ENCODE data around the gene ZNF346.
"Not testable (repeated sequence)": the region's sequence is repeated elsewhere in the genome, so short reads cannot be mapped to it uniquely, and the experiment has no call there.

Gene ZNF346

GRCh38 chr5:177008716-177009115 is 13.8 kb upstream of the ZNF346 start:
- DNase-seq (ENCODE audit: low read depth, low spot score), result no peak

GRCh38 chr5:177010153-177010552 is 12.3 kb upstream of the ZNF346 start:
- no peak for DNase-seq (ENCODE audit: low read depth, low spot score)

- no peak for DNase-seq (ENCODE audit: low read depth, low spot score)
Observed at GRCh38 chr5:177015156-177015555, 7.3 kb upstream of the ZNF346 start.

- no peak for DNase-seq (ENCODE audit: low read depth, low spot score)
Observed at GRCh38 chr5:177018341-177018740, 4.2 kb upstream of the ZNF346 start.

GRCh38 chr5:177020033-177020432 is 2.5 kb upstream of the ZNF346 start:
- DNase-seq (ENCODE audit: low read depth, low spot score), result no peak

- DNase-seq (ENCODE audit: low read depth, low spot score), result peak; percentile 29
Observed at GRCh38 chr5:177023303-177023664, 788 bp downstream of the ZNF346 start.

- no peak for DNase-seq (ENCODE audit: low read depth, low spot score)
Observed at GRCh38 chr5:177024559-177024958, 2.1 kb downstream of the ZNF346 start.

- DNase-seq (ENCODE audit: low read depth, low spot score), result no peak
Observed at GRCh38 chr5:177025101-177025601, 2.7 kb downstream of the ZNF346 start.

GRCh38 chr5:177027665-177028064 is 5.2 kb downstream of the ZNF346 start:
- DNase-seq (ENCODE audit: low read depth, low spot score), result no peak

GRCh38 chr5:177029498-177029897 is 7.0 kb downstream of the ZNF346 start:
- DNase-seq (ENCODE audit: low read depth, low spot score), result no peak

GRCh38 chr5:177035976-177036375 is 13.5 kb downstream of the ZNF346 start:
- DNase-seq (ENCODE audit: low read depth, low spot score), result peak; percentile 80

GRCh38 chr5:177036443-177036842 is 13.9 kb downstream of the ZNF346 start:
- peak; percentile 16 for DNase-seq (ENCODE audit: low read depth, low spot score)

GRCh38 chr5:177036921-177037320 is 14.4 kb downstream of the ZNF346 start:
- DNase-seq (ENCODE audit: low read depth, low spot score), result no peak

- no peak for DNase-seq (ENCODE audit: low read depth, low spot score)
Observed at GRCh38 chr5:177040814-177041420, 18.4 kb downstream of the ZNF346 start.

GRCh38 chr5:177041936-177042335 is 19.4 kb downstream of the ZNF346 start:
- DNase-seq (ENCODE audit: low read depth, low spot score), result no peak

- no peak for DNase-seq (ENCODE audit: low read depth, low spot score)
Observed at GRCh38 chr5:177043114-177043513, 20.6 kb downstream of the ZNF346 start.

- no peak for DNase-seq (ENCODE audit: low read depth, low spot score)
Observed at GRCh38 chr5:177043958-177044357, 21.5 kb downstream of the ZNF346 start.

GRCh38 chr5:177044641-177045040 is 22.1 kb downstream of the ZNF346 start:
- no peak for DNase-seq (ENCODE audit: low read depth, low spot score)

GRCh38 chr5:177045631-177046030 is 23.1 kb downstream of the ZNF346 start:
- DNase-seq (ENCODE audit: low read depth, low spot score), result no peak

- not testable (repeated sequence) for DNase-seq (ENCODE audit: low read depth, low spot score)
Observed at GRCh38 chr5:177048531-177048930, 26.0 kb downstream of the ZNF346 start.

GRCh38 chr5:177049285-177049684 is 26.8 kb downstream of the ZNF346 start:
- DNase-seq (ENCODE audit: low read depth, low spot score), result no peak

GRCh38 chr5:177064500-177065277 is 42.2 kb downstream of the ZNF346 start:
- DNase-seq (ENCODE audit: low read depth, low spot score), result no peak

GRCh38 chr5:177065491-177065890 is 43.0 kb downstream of the ZNF346 start:
- no peak for DNase-seq (ENCODE audit: low read depth, low spot score)

Data from ELF-1 (cell line).